Activated CD4-positive, CD25-positive, alpha-beta regulatory T cell treated with anti-CD3 and anti-CD28 coated beads, Interleukin-2, amount 50 U/mL, for 16 hours (primary cell): ENCODE measurements around the gene CYTH3.
"Not testable (repeated sequence)": the region's sequence is repeated elsewhere in the genome, so short reads cannot be mapped to it uniquely, and the experiment has no call there.

ENCODE experiments used
- DNase-seq: peaks from one replicate; pipeline ENCODE4 v3.0.0-alpha.2; 2020; ENCODE audit warnings: low read depth, low spot score

CYTH3 gene

DNA sequence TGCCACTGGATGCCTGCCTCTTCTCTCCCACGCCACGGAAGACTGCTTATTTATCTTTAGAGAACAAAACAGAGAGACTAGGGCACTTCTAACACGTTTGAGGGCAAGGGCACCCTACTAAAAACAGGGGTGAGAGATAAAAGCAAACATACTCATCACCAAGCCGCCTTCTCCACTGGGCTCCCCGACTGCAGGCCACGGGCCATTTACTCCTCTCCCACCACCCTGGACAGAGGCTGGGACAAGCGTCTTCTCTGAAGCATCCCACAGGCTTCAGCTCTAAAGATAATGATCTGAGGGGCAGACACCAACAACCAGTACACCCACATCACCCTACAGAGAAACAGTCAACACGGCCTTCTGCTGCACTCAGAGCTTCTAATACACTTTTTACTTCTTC is 78.7 kb downstream of the CYTH3 start:
- no peak for DNase-seq

DNA sequence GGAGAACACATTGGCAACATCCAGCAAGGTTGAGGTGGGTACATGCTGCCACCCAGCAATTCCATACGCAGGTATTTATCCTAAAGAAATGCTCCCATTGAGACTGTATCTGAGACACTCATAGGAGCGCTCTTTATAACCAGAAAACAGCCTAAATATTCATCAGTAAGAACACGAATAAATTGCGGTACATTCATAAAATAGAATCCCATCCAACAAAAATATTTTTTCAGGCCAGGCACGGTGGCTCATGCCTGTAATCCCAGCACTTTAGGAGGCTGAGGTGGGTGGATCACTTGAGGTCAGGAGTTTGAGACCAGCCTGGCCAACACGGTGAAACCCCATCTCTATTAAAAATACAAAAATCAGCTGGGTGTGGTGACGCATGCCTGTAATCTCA is 81.9 kb downstream of the CYTH3 start:
- not testable (repeated sequence) for DNase-seq

DNA sequence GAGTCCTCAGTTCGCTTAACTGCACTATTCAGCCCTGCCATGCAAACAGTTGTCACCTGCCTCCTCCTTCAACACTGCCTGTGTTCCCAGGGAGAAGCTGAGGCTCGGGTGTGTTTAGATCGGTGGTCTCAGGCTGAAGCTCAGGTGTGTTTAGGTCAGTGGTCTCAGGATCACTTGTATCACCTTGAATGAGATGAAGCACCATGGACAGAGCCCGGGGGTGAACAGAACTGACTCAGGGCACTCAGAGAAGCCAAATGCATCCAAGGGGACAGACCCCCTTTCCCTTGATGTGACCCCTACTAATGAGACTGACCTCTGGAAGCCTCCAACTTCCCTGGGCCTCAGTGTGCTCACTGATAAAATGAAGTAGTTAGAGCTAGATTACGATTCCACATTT is 84.0 kb downstream of the CYTH3 start:
- no peak for DNase-seq

DNA sequence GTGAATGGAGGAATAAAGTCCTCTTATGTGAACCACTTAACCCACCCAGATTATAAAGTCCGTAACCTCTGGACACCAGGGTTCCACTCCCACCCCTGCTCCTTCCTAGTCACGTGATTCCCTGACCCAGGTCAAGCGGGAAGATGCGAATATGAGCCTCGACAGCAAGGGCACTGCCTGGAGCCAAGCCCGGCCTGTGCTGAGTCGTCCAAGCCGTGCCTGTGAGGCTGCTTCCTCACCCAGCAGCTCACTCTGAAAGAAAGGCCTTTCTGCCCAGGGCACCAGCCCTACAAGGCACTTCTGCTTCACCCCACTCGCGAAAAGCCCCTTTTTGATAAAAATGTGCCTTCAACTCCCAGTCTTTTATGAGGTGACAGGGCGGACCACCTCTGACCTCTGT is 85.8 kb downstream of the CYTH3 start:
- no peak for DNase-seq

DNA sequence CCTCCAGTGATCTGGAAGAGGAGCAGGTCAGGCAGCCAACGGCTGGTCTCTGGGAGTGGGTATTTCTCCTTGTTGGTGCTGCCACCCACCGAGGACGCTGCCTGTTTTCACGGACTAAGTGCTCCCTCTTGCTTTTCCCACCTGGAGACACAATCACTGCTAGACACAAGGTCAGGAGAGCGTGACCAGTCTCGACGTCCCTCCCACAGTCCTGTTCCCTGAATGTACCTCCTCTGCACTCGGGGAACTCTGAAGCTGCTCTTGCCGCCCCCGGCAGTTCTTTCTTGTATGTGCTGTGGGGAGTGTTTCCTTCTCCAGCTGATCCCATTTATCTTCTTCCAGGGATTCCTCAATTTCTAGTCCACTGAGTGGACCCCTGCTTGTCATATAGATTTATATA is 89.4 kb downstream of the CYTH3 start:
- DNase-seq, result no peak

DNA sequence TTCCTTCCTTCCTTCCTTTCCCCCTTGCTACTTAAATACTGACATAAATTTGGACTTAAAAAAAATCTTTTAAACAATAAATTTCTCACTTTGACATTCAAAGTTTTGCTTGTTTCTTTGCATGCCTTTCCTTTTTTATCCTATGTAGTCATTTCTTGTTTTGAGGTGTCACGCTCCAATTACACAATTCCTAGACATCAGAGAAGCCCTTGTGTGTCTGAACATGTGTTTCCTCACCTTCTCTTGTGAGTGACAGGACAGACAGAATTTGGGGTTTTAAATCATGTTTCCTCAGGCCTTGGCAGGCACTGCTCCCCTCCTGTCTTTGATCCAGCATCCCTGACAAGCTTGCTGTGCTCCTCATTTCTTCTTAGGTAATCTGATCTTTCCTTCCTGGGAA is 91.3 kb downstream of the CYTH3 start:
- no peak for DNase-seq

DNA sequence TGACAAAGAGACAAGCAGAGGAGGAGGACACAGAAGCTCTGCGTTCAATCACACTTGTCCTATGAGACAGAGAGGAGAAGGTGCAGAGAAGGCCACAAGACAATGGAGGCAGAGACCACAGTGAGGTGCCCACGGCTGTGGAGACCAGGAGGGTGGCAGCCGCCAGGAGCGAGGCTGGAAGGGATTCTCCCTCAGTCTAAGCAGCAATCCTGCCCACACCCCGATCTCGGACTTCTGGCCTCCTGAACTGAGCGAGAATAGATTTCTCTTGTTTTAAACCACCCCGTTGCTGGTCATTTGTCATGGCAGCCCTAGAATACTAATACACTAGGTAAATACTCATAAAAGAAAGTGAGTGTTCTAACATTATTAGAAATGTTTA is 92.1 kb downstream of the CYTH3 start:
- DNase-seq, result no peak

DNA sequence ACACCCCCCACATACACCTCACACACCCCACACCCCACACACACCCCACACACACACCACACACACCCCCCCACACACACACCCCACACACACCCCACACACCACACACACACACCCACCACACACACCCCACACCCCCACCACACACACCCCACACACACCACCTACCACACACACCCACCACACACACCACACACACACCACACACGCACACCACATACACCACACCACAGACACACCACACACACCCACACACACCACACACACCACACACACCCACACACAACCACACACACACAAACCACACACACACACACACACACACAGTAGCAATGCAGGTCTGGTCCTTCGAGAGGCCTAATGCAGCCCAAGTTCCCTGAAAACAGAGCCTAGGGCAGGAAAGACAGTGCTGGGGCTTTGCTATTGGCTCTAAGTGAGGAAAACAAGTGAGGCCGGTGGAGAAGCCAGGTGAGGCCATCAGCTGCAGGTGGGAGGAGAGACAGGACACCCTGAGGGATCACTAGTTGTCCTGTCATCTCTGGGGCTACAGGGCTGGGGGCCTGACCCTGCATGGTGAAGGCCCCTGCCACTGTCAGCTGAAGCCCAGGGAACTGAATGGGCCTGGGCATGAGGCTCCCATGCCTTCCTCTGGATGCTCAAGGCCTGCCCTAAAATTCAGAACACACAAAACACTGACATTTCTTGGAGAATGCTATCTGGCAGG is 92.6 kb downstream of the CYTH3 start:
- no peak for DNase-seq

DNA sequence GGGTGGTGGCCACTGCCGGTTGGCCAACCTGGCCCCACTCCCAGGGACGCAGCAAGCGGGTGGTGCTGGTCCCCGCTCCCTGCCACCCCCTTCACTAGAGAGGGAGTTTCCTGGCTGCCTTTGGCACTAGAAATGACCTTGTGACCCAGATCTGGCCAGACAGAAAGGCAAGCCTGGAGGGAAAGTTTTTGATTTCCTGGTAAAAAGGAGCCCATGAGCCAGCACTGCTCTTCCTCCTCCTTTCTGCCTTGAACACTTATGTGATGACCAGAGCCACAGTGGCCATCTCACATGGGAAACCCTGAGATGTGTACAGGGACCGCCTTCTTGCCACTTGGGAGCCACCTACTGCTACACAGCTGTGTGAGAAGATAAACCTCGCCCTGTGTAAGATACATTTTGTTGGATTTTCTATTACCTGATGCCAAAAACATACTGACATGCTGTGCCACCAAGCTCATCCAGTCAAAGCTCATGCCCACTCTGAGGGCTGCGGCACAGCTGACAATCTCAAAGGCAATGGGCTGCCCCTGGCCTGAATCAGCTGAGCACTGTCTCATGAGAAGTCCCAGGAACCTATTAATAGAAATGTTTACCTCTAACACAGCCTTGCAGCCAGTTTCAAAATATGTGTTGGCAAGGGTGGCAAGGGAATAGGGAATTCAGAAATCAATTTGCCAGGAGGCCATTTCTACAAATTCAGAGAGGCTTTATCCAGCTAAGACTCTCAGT is 94.0 kb downstream of the CYTH3 start:
- no peak for DNase-seq

DNA sequence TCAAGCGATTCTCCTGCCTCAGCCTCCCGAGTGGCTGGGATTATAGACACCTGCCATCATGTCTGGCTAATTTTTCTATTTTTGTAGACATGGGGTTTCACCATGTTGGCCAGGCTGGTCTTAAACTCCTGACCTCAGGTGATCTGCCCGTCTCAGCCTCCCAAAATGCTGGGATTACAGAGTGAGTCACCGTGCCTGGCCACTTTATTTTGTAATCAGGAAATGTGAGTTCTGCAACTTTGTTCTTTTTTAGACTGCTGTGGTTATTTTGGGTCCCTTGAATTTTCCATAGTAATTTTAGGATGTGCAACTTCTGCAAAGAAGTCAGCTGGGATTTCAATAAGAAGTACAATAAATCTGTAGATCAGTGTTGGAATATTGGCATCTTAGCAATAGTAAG is 96.8 kb downstream of the CYTH3 start:
- no peak for DNase-seq

DNA sequence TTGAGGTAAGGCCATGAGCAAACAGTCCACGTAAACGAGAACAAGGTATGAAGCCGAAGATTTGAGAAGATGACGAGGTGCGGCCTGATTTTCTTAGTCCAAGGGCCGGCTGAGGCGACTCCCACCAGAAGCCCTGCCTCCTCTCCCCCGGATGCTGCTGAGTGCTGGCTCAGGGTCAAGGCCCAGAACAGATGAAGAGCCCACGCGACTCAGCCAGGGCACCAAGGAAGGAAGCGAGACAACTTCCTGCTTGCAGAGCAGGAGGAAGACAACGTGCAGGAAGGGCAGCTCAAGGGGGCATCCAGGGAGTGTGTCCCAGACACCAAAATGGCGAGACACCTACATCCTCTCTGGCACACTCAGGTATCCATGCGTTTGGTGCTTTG is 99.5 kb downstream of the CYTH3 start:
- no peak for DNase-seq

DNA sequence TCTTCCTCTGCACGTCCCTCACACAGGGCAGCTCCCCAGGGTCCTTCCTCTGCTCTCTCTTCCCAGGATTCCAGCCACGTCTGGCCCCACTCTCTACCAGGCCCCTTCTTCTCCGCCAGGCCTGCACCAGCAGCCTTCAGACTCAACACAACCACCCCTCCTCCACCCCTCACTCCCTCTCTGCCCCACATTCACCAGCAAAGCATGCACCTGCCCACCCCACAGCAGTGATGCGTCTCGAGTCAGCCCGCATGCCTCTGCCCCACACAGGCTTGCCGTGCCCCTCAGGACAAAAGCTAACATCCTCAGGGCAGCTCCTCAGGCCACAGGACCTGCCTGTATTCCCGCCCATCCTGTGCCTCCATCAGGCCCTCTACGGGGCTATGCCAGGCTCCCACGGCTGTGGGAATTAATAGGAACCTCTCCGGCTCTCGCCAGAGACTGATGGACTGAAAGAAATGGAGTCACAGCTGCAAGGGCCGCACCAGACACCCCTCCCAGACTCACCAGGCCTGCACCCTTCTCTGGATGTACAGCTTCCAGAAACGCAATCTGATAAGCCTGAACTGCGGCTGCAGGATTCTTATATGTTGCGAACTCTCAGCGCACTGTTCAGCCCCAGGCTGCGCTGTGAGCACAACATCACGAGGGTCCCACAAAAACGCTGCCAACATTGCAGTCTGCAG is 100.1 kb downstream of the CYTH3 start:
- no peak for DNase-seq

DNA sequence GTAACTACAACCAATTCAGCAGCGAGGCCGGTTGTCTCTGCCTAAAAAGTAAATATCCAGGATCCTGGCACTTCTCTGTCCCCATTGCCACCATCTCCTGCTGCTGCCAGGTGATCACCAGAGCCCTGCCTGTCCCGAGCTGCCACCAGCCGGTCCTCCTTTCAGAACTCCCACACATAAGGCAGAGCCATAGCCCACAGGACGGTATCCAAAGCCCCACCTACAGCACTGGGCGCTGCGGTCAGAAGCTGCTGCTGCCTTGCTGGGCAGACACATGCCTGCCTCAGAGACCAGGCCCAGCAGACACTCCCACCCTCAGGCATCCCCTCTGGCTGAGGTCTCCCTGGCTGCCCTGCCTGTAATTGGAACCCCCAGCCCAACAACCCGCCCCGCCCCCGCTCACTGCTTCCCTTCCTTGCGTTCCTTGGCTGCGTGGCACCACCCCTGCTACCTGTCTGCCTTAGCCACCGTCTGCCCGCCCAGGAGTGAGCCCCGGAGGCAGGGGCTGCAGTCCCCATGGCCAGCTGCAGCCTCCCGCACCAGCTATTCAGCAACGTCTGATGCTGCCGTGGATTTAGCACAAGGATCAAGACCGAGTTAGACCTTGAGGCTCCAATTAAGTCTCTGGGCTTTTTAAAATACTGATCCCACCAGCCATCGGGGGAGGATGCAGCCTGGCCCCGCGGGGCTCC is 100.7 kb downstream of the CYTH3 start:
- DNase-seq, result no peak

DNA sequence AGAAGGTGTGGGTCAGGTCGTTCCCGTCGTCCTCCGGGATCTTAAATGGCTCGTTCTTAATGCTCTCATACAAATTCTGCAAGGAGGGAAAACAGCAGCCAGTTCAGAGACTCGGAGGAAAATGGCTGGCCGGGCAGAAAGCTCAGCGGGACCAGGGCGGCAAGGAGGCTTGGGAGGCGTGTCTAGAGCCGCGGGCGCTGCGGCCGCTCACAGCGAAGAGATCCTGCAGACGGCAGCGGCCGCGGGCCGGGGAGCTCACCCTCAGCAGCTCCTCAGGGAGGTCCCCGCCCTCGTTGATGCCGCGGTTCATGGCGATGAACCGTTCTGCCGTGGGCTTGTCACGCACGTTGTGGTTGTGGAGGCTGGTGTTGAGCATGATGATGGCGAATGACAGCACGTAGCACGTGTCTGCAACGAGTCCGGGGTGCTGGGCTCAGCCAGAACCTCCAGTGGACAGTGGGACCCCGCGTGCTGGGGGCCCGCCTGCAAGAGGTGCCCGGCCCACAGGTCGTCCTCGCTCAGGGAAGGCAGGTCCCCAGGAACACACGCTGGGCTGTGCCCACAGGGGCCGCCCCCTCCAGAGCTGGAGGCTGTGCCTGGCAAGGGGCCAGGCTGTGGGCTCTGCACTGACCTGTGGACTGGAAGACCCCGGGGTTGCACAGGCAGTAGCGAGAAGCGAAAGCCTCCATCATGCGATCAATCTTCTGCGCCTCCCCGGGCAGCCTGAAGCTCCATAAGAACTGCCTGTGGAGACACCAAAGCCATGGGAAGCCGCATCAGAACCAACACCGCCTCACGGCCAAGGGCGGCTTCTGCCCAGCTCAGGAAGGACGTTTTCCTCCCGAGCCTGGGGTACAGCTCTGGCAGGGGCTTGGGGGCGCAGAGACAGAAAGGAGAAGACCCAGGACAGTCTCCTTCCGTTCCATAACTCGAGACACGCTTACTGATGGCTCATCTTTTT is 101.6 kb downstream of the CYTH3 start:
- DNase-seq, result no peak

DNA sequence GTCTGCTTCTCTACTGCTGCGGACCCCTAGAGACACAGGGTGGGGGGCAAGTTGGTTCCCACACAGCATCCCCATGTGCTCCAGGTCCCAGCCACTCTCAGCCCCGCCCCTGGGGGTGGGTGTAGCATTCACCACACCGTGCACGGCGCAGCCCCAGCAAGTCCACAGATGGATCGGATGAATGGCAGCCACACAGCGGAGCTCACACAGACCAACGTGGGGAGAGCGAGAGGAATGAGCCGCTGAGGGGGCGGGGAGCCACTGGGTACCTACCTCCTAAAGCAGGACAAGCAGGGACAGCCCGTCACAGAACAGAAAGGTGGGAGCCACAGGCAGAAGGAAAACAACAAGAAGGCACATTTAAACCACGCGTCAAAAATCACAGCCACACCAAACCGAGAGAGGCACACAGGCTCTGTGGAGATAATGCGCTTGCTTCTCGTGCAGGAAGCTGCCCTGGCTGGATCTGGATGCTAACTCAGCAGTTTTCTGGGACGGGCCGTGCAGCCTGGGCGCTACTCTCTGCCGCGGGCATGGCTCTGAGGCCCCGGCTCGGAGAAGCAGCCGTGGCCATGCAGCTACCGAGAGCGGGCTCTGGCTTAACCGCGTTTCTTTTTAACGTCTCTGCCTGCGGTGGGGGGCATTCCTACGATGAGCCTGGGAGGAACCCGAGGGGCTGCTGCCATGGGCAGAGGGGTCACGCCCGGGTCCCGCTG is 102.5 kb downstream of the CYTH3 start:
- no peak for DNase-seq

DNA sequence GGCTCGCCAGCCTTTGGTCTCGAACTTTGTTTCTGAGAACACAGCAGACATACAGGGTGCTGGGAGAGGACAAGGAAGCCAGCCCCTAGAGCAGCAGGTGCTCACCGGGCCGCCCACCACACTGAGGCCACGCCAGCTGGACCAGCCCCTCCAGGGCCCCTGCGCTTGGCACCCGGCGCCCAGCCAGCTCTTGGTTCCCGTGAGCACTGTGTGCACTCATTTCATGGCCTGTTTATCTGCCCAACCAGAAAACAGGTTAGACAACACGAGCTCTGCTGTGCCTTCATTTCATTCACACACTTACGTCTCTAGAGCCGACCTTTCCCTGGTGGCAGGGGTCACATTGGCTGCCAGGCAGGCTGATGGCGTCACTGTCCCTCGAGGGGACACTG is 104.0 kb downstream of the CYTH3 start:
- DNase-seq, result no peak

DNA sequence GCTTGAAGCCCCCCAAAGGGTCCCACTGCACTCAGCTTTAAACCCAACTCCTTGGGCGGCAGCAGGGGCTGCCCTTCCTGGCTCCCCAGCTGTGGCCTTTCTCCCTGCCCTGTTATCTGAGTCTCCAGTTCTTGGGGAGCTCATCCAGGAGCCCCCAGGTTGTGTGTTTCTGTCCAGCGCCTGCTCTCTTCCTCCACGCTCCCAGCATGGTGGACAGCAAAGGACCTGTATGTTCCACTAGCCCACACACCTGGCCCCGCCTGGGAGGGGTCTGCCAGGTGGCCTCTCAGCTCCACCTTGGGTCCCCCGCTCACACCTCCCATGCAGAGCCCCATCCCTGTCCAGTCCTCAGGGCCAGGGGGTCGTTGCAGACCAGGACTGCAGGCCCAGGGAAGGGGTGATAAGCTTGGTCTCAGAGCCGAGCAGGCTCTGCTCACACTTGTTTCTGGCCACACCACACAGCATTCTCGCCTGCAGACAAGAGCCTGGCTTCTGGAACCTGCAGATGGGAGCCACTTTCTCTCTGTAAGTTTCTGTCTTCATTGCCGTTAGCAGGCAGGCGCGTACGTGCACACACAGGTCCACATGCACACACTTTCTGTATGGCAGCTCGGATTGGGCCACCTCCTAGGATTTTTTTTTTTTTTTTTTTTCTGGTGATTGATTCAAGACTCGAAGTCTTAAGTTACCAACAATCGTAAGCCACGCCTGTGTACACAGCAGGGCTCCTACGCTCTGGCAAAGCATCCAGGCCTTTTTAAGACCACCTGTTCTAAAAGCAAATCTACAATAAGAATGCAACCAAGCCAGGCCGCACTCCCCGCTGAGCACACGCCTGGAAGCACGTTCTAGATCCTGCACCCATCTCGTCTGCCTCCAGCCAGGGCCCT is 104.6 kb downstream of the CYTH3 start:
- no peak for DNase-seq

DNA sequence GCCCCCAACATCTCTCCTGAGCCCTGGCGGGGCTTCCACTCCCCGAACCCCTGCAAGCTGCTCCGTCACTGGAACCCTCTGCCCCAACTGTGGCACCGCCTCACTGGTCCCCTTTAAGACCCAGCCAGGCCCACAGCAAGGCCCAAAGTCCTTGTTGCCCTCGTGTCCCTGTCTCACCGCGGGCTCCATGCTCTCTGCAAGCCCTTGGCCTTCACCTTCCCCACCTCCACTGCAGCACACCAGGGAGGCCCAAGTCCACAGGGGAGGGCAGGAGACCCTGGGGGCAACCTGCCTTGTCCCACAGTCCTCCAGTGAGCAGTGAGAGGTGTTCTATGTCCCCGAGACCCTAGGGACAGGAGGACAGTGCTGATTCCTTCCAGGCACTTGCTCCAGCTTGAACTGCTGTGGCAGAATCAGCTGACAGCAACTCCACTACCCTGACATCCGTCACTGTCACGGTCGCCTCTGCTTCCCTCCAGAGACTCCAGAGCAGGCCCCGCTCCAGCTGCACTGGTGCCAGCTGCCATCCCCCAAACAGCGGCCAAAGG is 105.3 kb downstream of the CYTH3 start:
- DNase-seq, result no peak

DNA sequence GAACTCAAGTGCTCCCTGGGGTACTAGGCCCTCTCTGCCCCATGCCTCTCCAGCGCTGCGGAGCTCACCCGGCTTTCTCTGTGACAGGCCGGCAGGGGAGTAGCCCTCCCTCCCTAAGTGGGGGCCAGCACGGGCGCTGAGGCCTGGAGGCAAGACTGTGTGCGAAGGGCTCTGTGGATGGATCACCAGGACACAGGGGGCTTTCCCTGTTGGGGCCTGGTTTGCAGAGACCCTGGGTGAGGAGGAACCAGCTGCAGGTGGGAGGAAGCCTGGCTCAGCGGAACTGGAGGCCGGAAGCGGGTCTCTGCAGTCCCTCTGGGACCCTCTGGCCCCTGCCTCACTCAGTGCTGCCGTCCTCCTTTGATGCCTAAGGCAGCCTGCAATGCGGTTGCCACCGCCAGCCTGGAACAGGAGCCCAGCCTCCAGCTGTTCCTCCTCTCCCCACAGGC is 106.0 kb downstream of the CYTH3 start:
- no peak for DNase-seq
